DMS79 (cell line): ENCODE measurements around the gene SLC19A1.
A peak's percentile ranks its signal among the peaks of the same experiment; 100 is the strongest.

Experiments
- DNase-seq: peaks from one replicate; lab custom pipeline; 2025; lab: John Stamatoyannopoulos, UW

SLC19A1 gene

GRCh38 chr21:45466330-45467220, 75.7 kb downstream of the SLC19A1 start:
- no peak for DNase-seq

DNA sequence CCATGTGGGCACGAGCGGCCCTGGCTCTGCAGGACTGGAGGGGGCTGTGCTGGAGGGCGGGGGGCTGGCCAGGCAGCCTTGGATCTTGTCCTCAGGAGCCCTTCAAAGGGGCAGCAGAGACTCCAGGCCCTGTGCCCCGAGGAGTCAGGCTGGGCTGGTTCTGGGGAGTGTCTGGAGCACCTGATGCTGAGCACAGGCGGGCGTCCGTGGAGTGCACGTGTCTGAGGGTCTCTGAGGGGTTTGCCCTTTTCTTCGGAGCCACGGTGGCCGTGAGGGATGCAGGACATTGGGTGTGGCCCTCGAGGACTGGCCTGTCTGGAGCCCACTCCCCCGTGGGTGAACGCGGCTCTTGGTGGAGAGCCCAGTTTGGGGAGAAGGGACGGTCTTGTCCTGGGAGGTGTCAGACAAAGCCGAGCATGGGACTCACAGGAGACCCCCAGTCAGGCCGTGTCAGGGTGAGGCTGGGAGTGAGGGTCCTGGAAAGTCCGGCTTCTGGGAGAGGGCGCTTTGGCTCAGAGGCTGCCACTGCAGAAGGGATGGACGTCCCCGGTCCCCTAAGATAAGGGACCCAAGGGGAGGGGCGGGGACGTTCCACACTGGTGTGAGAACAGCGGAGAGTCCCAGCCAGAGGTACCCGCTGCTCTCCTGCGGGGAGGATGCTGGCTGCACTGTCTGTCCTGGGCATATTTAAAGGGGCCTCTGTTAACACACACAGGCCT, 76.5 kb downstream of the SLC19A1 start:
- DNase-seq: no peak

DNA sequence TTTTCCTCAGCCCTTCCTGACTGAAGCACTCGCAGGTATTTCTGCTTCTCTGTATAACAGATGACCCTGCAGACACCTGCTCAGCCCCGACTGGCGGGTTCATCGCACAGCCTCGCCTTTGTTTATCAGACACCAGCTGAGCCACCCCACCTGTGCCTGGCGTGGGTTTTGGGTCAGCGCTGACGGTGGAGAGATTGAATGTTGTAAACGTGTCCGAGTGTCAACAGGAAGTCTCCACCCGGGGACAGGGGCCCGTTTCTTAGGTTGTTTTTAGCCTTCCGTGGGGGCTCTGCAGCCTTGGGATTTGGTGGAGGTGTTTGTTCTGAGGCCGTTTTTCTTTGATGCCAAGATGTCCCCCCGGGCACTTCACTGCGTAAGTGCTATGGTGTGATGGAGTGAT, 77.1 kb downstream of the SLC19A1 start:
- DNase-seq: peak; percentile 19

- DNase-seq: no peak
Observed at GRCh38 chr21:45464309-45464708, 77.9 kb downstream of the SLC19A1 start.

DNA sequence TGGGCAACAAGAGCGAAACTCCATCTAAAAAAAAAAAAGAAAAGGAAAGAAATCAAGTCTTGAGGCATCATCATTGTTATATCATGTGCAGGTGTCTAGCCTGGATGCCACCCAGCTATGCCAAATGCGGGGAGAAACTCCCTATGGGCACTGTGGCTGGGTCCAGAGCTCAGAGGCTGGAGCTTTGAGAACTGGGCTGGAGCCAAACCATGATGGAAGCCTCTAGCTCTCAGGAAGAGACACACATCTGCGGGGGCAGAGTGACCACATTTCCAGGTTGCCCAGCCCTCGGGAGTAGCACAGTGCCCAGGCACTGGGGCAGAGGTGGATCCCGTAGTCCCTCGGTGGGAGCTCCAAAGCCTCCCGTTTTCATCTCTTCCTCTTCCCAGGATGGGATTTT, 78.4 kb downstream of the SLC19A1 start:
- no peak for DNase-seq

GRCh38 chr21:45461806-45462341, 80.4 kb downstream of the SLC19A1 start:
- no peak for DNase-seq

- no peak for DNase-seq
Observed at GRCh38 chr21:45461369-45461750, 80.9 kb downstream of the SLC19A1 start.

DNA sequence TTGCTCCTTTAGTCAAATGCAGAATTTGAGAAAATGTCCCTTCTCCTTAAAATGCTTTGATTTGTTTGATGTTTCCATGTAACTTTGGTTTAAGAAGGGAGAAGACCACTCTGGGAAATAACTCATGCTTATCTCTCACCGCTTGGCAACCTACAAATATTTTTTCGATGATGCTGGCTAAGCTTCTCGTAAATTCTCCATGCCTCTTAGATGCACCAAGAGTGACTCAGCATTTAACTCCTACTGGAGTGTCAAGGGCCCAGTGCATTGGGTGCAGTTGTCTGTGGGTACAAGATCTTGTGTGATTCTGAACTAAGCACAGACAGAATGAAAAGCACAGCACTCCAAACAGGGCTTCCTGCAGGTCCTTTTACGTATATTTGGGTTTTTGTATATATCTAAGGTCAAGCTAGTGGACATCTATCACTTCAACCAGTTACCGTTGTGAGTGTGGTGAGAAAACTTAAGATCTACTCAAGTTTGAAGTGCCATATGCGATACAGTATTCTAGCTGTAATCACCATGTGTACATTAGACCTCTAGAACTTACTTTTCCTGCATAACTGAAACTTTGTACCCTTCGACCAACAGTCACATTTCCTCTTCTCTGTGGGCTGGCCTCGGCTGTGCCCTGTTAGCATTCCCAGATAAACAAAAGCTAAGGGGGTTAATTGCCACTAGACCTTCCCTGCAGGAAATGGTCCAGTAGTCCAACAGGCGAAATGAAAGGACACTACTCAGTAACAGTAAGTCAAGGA, 81.5 kb downstream of the SLC19A1 start:
- no peak for DNase-seq

DNA sequence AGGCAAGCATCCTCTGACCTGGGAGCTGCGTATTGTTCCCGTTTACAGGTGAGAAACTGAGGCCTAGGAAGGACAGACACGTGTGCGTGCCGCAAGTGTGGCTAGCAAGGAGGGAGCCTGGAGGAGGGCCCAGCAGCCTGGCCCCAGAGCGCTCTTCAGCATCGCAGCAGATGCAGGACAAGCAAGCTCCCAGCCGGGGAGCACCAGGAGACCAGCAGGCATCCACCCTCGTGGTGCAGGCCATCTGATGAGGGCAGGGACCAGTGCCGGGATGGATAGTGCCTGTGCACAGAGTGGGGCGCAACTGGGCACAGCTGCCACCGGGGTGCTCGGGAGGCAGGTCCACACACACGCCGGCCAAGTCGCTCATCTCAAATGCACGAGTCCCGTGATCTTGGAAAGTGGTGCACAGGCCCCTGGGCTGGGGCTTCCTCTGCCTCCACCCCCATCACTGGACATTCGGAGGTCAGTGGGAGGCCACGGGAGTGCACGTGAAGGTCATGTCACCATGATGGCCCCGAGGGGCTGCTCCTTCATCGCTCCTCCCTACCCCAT, 82.2 kb downstream of the SLC19A1 start:
- DNase-seq: no peak

DNA sequence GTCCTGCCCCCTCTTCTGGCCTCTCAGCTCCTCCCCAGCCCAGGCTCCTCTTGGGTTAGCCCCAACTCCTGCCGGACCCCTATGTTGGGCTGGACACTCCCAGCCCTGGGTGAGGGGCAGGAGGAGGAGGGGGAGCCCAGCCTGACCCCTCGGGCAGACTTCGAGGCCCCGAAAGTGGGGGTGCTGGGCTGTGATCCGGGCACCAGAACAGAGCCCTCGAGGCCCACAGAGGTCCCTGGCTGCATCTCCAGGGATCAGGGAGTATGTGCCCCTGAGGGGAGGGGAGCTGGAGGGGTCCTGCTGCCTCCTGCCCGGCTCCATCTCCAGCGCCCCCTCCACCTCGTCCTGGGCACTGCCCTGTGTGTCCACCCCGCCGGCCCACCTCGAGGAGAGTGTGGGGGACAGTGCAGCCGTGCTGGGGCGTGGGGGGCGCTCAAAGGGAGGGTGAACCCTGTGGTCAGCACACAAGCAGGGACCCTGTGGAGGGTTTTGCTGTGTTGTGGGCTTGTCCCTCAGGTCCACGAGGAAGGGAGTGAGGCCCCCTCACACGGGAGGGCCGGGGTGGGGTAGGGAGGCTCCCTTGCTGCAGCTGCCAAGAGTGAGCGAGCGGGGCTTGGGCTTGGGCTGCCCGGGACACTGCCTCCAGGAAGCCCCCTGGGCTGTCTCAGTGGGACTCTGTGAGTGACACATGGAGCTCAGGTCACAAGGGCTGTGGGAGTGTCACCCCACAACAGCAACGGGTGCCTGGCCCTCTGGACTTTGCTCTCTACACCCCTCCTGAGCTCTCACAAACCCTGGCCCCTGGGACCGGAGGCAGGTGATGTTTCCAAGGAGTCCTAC, 82.8 kb downstream of the SLC19A1 start:
- no peak for DNase-seq

DNA sequence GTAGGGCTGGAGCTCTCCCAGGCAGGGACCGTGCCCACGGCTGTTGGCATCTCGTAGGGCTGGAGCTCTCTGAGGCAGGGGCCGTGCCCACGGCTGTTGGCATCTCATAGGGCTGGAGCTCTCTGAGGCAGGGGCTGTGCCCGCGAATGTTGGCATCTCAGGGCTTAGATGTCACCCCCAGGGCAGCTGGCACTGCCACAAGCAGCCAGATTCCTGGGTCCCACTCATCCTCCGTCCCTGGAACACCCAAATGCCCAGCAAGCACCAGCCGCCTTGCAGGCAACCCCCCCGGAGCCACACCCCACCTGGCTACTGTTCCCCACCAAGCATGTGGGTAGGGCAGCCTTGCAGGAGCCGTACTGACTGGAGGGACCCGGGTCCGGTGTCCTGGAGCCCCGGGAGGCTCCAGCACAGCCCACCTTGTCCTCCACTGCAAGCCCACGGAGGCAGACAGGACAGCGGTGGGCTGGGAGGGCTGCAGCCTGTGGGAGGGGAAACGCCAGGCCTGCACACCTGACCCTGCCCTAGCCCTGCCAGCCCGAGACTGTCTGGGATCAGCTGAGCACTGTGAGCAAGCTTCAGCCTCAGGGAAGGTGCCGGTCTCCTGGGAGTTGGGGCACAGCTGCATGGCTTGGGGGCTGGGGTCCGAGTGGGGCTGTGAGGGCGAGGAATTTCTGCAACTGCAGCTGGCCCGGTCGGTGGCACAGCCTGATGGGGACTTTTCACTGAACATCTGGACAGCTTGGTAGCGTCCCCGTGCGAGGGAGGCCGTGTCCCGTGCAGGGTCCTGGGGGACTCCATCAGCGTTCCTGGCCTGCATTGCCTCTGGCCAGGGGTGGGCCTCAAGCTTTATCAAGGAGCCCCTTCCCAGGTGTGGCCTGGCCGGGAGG, 83.7 kb downstream of the SLC19A1 start:
- no peak for DNase-seq

- DNase-seq: no peak
Observed at GRCh38 chr21:45457832-45458172, 84.4 kb downstream of the SLC19A1 start.

GRCh38 chr21:45457161-45457831, 84.9 kb downstream of the SLC19A1 start:
- DNase-seq: no peak

DNA sequence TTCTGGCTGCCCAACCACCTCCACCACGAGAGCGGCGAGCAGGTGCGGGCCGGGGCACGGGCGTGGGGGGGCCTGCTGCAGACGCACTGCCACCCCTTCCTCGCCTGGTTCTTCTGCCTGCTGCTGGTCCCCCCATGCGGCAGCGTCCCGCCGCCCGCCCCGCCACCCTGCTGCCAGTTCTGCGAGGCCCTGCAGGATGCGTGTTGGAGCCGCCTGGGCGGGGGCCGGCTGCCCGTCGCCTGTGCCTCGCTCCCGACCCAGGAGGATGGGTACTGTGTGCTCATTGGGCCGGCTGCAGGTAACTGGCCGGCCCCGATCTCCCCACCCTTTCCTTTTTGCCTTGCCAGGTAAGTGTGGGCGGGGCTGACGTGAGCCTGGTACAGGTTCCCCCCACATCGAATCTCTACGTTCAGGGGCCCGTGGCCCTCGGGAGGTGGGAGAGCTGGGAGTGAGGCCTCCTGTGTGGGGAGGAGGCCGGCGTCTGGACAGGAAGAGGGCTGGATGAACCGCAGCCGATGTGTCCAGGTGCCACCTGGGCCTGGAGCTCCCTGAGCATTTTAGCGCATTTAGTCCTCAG, 85.6 kb downstream of the SLC19A1 start:
- DNase-seq: no peak

DNA sequence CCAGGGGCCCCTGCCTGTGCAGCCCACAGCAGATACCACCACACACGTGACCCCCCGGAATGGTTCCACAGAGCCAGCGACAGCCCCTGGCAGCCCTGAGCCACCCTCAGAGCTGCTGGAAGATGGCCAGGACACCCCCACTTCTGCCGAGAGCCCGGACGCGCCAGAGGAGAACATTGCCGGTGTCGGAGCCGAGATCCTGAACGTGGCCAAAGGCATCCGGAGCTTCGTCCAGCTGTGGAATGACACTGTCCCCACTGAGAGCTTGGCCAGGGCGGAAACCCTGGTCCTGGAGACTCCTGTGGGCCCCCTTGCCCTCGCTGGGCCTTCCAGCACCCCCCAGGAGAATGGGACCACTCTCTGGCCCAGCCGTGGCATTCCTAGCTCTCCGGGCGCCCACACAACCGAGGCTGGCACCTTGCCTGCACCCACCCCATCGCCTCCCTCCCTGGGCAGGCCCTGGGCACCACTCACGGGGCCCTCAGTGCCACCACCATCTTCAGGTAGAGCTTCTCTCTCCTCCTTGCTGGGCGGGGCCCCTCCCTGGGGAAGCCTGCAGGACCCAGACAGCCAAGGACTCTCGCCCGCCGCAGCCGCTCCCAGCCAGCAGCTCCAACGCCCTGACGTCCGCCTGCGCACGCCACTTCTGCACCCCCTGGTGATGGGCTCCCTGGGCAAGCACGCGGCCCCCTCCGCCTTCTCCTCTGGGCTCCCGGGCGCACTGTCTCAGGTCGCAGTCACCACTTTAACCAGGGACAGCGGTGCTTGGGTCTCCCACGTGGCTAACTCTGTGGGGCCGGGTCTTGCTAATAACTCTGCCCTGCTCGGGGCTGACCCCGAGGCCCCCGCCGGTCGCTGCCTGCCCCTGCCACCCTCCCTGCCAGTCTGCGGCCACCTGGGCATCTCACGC, 86.3 kb downstream of the SLC19A1 start:
- peak; percentile 22 for DNase-seq

GRCh38 chr21:45454926-45455673, 87.1 kb downstream of the SLC19A1 start:
- peak; percentile 46 for DNase-seq
